ENCODE data around the gene ETFB.

The ETFB gene

GRCh38 chr19:51342631-51343569 is 23.3 kb downstream of the ETFB start:
- DNase-seq (ENCODE audit: low spot score) = no peak
- no peak for TF ChIP-seq CTCF (IDR thresholded peaks at IDR 0.05; ENCODE audit: extremely low read depth, insufficient read depth, missing control alignments)
- in situ Hi-C loops (cut with MboI; ENCODE audit: low pct_unique_long_range_greater_than_20kb, low sequenced_read_pairs, unreplicated experiment) = loop anchor here (25.0 kb wide), 1 partner anchor 319 kb away; no protein-coding TSS in a partner anchor

GRCh38 chr19:51341976-51342580 is 24.1 kb downstream of the ETFB start, which contains the start of gene VSIG10L:
Gene VSIG10L (minus strand): TSS chr19:51342139. CDS start chr19:51342124, 15 bp downstream.
- no peak for DNase-seq (ENCODE audit: low spot score)
- TF ChIP-seq CTCF (IDR thresholded peaks at IDR 0.05; ENCODE audit: extremely low read depth, insufficient read depth, missing control alignments) = no peak

GRCh38 chr19:51341066-51341465 is 25.1 kb downstream of the ETFB start:
- no peak for DNase-seq (ENCODE audit: low spot score)
- in situ Hi-C loops (cut with MboI; ENCODE audit: low pct_unique_long_range_greater_than_20kb, low sequenced_read_pairs, unreplicated experiment) = loop anchor here (25.0 kb wide), 1 partner anchor 321 kb away; no protein-coding TSS in a partner anchor
- no peak for TF ChIP-seq CTCF (IDR thresholded peaks at IDR 0.05; ENCODE audit: extremely low read depth, insufficient read depth, missing control alignments)

More at GRCh38 chr19:51341976-51342580, 24.1 kb downstream of the ETFB start, which contains the start of gene VSIG10L:
- in situ Hi-C loops (cut with MboI; ENCODE audit: low pct_unique_long_range_greater_than_20kb, low sequenced_read_pairs, unreplicated experiment) = loop anchor here (25.0 kb wide), 1 partner anchor 320 kb away; no protein-coding TSS in a partner anchor

GRCh38 chr19:51339687-51340656 is 26.2 kb downstream of the ETFB start:
- TF ChIP-seq CTCF (IDR thresholded peaks at IDR 0.05; ENCODE audit: extremely low read depth, insufficient read depth, missing control alignments) = peak; percentile 50
- DNase-seq (ENCODE audit: low spot score) = peak; percentile 100
- in situ Hi-C loops (cut with MboI; ENCODE audit: low pct_unique_long_range_greater_than_20kb, low sequenced_read_pairs, unreplicated experiment) = loop anchor here (10.0 to 25.0 kb wide), 2 partner anchors 95 to 322 kb away; no protein-coding TSS in a partner anchor

GRCh38 chr19:51339313-51339686 is 26.9 kb downstream of the ETFB start:
- in situ Hi-C loops (cut with MboI; ENCODE audit: low pct_unique_long_range_greater_than_20kb, low sequenced_read_pairs, unreplicated experiment) = loop anchor here (10.0 to 25.0 kb wide), 2 partner anchors 96 to 323 kb away; no protein-coding TSS in a partner anchor
- no peak for TF ChIP-seq CTCF (IDR thresholded peaks at IDR 0.05; ENCODE audit: extremely low read depth, insufficient read depth, missing control alignments)
- DNase-seq (ENCODE audit: low spot score) = peak; percentile 60

Measured in GM13977 (cell line).